KG1 (cell line): Measurements from ENCODE around the gene NFU1.
"Not testable (repeated sequence)": the region's sequence is repeated elsewhere in the genome, so short reads cannot be mapped to it uniquely, and the experiment has no call there.

ENCODE experiments used
- DNase-seq: peaks from one replicate; lab custom pipeline; 2025; lab: John Stamatoyannopoulos, UW

The NFU1 gene

GRCh38 chr2:69450735-69451416 is 13.6 kb upstream of the NFU1 start:
- no peak for DNase-seq

DNA sequence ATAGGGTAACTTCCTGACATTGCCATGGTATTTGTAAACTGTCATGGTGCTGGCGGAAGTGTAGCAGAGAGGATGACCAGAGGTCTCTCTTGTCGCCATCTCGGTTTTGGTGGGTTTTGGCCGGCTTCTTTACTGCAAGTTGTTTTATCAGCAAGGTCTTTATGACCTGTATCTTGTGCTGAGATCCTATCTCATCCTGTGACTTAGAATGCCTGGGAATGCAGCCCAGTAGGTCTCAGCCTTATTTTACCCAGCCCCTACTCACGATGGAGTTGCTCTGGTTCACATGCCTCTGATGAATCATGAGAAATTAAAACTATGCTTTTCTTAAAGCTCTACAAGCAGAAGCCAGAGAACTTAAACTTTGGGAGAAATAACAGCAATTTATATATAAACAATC is 12.7 kb upstream of the NFU1 start:
- DNase-seq, result no peak

DNA sequence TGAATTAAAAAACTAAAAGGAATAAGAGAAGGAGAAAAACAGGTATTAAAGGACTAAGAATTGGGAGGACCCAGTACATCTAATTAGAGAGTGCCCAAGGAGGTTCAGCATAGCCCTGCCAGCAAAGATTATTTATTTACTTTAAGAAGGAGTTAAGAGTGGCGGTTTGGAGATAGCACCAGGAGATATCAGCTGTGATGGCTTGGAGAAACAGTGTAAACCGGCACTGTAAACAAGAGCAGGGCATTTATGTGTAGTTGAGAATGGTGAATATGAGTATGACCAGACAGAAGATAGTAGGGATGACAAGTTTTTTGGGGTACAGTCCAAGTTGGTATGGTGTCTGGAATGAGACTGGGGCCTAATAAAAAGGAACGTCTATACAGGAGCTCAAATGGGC is 6.4 kb upstream of the NFU1 start:
- DNase-seq, result not testable (repeated sequence)

- DNase-seq, result not testable (repeated sequence)
Observed at GRCh38 chr2:69439499-69439898, 2.3 kb upstream of the NFU1 start.

DNA sequence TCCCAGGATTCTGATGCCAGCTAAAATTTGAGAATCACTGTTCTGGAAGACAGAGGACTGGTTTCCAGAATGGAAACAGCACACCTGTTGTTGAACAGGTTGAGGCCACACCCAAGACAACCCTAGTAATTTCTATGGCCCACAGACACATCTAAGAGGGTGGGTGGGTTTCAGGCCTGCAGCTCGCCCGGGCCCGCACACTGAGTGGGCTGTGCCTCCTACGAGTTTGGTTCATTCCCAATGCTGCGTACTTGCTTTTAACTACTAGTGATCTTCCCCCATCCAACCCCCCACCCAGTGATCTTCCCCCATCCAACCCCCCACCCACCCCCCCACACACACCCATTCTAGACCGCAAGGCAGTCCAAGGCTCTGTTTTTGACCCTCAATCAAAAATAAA is 1.3 kb upstream of the NFU1 start:
- DNase-seq, result no peak

GRCh38 chr2:69437751-69438154 is 518 bp upstream of the NFU1 start:
- no peak for DNase-seq

GRCh38 chr2:69436596-69436937 is 668 bp downstream of the NFU1 start:
- DNase-seq, result no peak

- no peak for DNase-seq
Observed at GRCh38 chr2:69434753-69435152, 2.5 kb downstream of the NFU1 start.

DNA sequence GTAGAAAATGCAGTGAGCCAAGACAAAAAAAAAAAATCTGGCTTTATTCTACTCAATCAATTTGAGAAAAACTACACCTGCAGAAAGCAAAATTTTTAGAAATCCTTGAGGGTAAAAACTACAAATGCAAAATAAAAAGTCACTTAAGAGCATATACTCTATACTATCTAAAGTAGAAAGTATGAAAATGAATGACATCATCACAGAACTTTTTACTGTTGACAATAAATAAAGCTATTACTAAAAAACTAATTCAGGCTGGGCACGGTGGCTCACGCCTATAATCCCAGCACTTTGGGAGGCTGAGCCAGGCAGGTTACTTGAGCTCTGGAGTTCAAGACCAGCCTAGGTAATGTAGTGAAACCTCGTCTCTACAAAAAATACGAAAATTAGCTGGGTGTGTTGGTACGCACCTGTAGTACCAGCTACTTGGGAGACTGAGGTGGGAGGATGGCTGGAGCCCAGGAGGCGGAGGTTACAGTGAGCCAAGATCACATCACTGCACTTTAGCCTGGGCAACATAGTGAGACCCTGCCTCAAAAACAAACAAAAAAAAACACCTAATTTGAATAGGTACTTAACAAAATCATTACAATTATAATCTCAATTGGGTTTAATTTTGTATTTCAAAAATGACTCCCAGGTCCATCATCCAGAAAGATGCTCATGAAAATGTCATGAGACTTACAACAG is 7.6 kb downstream of the NFU1 start:
- no peak for DNase-seq

- no peak for DNase-seq
Observed at GRCh38 chr2:69428981-69429380, 8.3 kb downstream of the NFU1 start.

GRCh38 chr2:69424419-69424818 is 12.8 kb downstream of the NFU1 start:
- no peak for DNase-seq

DNA sequence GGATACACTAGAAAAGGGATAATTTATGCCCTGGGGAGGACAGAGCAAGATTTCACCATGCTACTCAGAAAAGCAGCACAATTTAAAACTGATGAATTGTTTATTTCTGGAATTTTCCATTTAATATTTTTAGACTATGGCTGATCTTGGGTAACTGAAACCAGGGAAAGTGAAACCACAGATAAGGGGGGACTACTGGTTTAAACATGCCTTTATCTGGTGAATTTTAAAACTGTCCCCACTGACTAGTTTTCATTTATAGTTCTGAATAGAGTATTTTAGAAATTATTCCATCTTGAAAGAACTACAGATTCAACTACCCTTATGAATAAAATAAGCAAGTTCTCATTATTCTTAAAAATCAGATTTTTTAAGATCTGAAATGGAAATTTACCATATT is 15.0 kb downstream of the NFU1 start:
- no peak for DNase-seq

DNA sequence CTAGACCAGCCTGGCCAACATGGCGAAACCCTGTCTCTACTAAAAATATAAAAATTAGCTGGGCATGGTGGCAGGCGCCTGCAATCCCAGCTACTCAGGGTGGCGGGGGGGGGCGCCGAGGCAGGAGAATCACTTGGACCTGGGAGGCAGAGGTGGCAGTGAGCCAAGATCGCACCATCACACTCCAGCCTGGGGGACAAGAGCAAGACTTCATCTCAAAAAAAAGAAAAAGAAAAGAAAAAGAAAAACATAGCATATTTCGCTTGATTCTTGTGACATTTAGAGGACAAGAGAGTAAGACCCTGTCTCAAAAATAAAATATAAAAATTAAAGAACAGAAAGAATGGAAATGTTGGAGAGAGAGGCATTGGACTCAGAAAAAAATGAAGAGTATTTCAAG is 18.1 kb downstream of the NFU1 start:
- not testable (repeated sequence) for DNase-seq

GRCh38 chr2:69416147-69416546 is 21.1 kb downstream of the NFU1 start:
- no peak for DNase-seq

DNA sequence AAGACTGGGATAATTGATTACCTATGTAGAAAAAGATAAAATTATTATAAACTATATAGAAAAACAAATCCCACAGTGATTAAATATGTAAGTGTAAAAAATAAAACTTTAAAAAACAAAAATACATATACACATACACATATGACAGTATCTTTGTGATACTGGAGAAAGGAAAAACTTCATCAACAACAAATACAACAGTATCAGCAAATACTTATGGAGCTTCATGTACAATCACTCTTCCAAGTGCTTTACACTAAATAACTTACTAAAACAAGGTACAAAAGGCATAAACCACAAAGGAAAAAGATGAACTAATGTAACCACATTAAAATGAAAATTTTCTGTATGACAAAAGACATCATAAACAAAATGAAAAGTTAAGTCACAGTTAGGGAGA is 26.1 kb downstream of the NFU1 start:
- no peak for DNase-seq

GRCh38 chr2:69405306-69405705 is 31.9 kb downstream of the NFU1 start:
- DNase-seq, result no peak

GRCh38 chr2:69400121-69400520 is 37.1 kb downstream of the NFU1 start:
- no peak for DNase-seq

DNA sequence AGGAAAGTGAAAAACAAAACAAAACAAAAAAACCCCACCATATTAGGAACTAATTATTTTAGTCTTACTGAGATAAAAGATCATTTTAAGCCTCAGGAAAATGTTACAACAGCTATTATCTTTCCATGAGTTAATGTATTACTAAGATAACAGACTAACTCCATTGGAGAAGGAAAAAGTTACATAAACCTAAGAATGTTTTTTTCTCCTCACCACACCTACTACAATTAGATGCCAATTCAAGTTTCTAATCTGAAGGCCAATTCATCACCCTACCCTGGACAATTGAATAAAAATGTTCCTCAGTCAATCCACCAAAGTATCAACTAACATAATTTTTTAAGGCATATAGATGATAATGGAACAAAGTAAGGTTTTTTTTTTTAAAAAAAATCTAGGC is 40.0 kb downstream of the NFU1 start:
- no peak for DNase-seq

GRCh38 chr2:69395866-69396265 is 41.4 kb downstream of the NFU1 start:
- no peak for DNase-seq

- no peak for DNase-seq
Observed at GRCh38 chr2:69393963-69394362, 43.3 kb downstream of the NFU1 start.

- DNase-seq, result no peak
Observed at GRCh38 chr2:69390471-69390870, 46.8 kb downstream of the NFU1 start.

DNA sequence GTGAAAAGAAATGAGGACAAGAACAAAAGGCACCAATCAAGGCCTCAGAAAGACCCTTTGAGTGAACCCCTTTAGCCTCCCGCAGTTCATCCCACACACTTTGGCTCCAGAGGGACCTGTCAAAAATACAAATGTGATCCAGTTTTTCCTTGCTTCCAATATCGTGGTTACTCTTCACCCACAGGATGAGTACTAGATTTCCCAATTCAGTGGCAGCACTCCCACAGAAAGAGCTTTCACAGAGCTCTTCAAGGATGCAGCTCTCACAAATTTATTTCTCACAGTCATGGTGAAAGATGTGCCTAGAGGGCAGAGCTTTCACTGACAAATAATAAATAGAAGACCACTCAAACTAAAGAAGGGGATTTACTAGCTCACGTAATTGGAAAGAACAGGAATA is 47.2 kb downstream of the NFU1 start:
- DNase-seq, result no peak

DNA sequence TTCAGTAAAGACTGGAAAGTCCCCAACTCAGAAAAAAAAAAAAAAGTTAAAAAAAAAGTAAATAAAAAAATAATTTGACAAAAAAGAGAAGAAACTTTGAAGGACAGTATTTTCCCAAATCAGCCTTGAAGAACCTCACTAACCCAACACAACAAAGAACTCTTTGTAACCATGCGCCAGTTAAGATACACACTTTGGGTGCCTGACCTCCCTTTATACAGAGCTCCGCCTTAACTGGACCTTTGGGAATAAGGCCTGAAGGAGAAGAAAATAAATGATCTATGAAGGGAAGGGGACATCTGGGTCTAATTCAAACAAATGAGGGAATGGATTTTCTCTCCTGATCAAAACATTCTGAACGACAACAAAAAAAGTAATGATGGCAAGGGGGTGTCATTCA is 48.0 kb downstream of the NFU1 start:
- DNase-seq, result no peak
